ENCODE results near the gene TAF12.
"Not testable (repeated sequence)": the region's sequence is repeated elsewhere in the genome, so short reads cannot be mapped to it uniquely, and the experiment has no call there.

Gene TAF12

DNA sequence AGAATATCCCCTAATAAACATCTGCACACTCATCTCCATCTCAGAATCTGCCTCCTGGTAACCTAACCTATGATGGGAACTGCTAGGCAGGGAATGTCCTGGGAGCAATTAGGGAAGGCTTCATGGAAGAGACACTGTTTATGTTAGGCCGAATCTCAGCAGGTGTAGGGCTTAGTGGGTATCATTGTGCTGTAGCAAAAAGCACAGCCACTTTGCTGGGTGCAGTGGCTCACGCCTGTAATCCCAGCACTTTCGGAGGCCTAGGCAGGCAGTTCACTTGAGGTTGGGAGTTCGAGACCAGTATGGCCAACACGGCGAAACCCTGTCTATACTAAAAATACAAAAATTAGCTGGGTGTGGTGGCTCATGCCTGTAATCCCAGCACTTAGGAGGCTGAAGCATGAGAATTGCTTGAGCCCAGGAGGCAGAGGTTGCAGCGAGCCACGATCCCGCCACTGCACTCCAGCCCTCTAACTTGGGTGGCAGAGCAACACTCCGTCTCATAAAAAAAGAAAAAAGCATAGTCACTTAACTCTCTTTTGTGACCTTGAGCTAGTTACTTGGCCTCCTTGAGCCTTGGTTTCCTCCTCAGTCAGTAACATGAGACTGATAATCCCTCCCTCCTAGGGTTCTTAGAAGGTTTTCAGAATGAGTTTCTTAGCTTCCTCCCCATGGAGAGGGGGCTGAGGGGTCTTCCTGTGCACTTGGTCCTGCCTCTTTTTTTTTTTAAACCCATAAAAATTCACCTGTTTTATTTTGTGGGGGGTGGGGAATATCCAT is 47.3 kb downstream of the TAF12 start:
- TF ChIP-seq, protein P1, sequence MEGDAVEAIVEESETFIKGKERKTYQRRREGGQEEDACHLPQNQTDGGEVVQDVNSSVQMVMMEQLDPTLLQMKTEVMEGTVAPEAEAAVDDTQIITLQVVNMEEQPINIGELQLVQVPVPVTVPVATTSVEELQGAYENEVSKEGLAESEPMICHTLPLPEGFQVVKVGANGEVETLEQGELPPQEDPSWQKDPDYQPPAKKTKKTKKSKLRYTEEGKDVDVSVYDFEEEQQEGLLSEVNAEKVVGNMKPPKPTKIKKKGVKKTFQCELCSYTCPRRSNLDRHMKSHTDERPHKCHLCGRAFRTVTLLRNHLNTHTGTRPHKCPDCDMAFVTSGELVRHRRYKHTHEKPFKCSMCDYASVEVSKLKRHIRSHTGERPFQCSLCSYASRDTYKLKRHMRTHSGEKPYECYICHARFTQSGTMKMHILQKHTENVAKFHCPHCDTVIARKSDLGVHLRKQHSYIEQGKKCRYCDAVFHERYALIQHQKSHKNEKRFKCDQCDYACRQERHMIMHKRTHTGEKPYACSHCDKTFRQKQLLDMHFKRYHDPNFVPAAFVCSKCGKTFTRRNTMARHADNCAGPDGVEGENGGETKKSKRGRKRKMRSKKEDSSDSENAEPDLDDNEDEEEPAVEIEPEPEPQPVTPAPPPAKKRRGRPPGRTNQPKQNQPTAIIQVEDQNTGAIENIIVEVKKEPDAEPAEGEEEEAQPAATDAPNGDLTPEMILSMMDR (conservative IDR thresholded peaks at IDR 0.05; ENCODE audit: low read depth, low read length) = no peak
- no peak overlapping the region for H3K4me2 ChIP-seq
- no peaks in the 10 kb centered on the region for H3K79me2 ChIP-seq (ENCODE audit: insufficient read depth, low read depth)
- H2AFZ ChIP-seq (ENCODE audit: low read depth) = no peak overlapping the region
- H3K4me3 ChIP-seq (IDR thresholded peaks at IDR 0.05; ENCODE audit: insufficient read depth, low read depth, low read length) = no peak overlapping the region
- H4K20me1 ChIP-seq (ENCODE audit: insufficient read depth) = no peaks in the 10 kb centered on the region
- H3K27ac ChIP-seq = no peak overlapping the region
- no peak overlapping the region for H3K9ac ChIP-seq
- H3K4me1 ChIP-seq (ENCODE audit: low read depth, poor library complexity, severe bottlenecking) = peaks cover 41% of the 10 kb centered on the region
- H3K27me3 ChIP-seq (ENCODE audit: insufficient read depth, low read depth) = no peaks in the 10 kb centered on the region
- H3K36me3 ChIP-seq (ENCODE audit: insufficient read depth) = no peaks in the 10 kb centered on the region

DNA sequence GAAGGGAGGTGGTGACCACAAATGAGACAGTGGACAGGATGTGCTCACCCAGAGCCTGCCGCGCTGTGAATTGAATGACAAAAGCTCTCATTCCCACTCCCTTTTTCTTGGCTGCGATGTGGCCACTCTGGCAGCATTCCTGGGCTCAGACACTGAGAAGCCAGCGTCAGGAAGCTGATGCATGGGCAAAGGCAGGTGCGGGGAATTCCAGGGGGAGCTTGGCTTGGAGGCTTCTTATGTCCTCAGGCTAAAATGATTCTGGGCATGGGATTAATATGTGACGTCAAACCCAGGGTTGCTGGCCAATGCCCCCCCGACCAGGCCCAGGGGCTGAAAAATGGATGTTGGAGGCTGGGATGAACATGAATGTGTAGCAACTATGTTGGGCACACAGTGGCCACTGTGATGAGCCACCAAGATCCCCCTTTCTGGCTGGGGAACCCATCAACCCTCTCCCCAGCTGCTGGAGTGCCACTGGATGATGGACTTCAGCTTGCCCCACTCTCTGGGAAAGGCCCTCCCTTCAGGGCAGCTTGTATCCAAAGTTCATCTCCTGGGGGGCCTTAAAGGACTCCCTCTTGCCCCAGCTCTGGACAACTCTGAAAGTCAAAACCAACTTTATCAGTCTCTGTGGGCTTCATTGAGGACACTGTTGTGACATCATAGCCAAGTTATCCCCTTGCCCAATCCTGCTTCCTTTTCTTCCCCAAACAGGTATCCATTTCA is 48.0 kb downstream of the TAF12 start:
- not testable (repeated sequence) for H3K36me3 ChIP-seq (ENCODE audit: insufficient read depth); H3K79me2 ChIP-seq (ENCODE audit: insufficient read depth, low read depth); H3K9ac ChIP-seq; H3K27me3 ChIP-seq (ENCODE audit: insufficient read depth, low read depth); H3K4me2 ChIP-seq; H4K20me1 ChIP-seq (ENCODE audit: insufficient read depth); H3K27ac ChIP-seq; H3K4me3 ChIP-seq (IDR thresholded peaks at IDR 0.05; ENCODE audit: insufficient read depth, low read depth, low read length); H2AFZ ChIP-seq (ENCODE audit: low read depth)
- H3K4me1 ChIP-seq (ENCODE audit: low read depth, poor library complexity, severe bottlenecking) = peaks cover 34% of the 10 kb centered on the region

DNA sequence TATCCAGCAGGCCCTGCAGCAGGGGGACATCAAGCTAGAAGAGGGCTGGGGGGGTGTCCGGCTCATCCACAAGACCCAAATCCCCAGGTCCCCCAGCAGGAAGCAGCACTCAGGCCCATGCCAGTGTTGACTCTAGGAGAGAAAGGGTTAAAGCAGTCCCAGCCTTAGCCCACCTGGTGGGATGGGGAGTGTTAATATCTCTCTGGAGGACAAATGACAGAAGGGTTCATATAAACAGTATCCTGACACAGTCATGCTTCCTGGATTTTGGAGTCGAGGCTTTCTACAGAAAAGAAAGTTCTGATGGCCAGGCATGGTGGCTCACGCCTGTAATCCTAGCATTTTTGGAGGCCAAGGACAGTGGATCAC is 48.9 kb downstream of the TAF12 start:
- H3K27me3 ChIP-seq (ENCODE audit: insufficient read depth, low read depth); H3K4me3 ChIP-seq (IDR thresholded peaks at IDR 0.05; ENCODE audit: insufficient read depth, low read depth, low read length); H3K79me2 ChIP-seq (ENCODE audit: insufficient read depth, low read depth); H3K9ac ChIP-seq; H3K36me3 ChIP-seq (ENCODE audit: insufficient read depth); H2AFZ ChIP-seq (ENCODE audit: low read depth); H3K27ac ChIP-seq; H3K4me2 ChIP-seq; H4K20me1 ChIP-seq (ENCODE audit: insufficient read depth): not testable (repeated sequence)
- H3K4me1 ChIP-seq (ENCODE audit: low read depth, poor library complexity, severe bottlenecking) = peaks cover 26% of the 10 kb centered on the region

DNA sequence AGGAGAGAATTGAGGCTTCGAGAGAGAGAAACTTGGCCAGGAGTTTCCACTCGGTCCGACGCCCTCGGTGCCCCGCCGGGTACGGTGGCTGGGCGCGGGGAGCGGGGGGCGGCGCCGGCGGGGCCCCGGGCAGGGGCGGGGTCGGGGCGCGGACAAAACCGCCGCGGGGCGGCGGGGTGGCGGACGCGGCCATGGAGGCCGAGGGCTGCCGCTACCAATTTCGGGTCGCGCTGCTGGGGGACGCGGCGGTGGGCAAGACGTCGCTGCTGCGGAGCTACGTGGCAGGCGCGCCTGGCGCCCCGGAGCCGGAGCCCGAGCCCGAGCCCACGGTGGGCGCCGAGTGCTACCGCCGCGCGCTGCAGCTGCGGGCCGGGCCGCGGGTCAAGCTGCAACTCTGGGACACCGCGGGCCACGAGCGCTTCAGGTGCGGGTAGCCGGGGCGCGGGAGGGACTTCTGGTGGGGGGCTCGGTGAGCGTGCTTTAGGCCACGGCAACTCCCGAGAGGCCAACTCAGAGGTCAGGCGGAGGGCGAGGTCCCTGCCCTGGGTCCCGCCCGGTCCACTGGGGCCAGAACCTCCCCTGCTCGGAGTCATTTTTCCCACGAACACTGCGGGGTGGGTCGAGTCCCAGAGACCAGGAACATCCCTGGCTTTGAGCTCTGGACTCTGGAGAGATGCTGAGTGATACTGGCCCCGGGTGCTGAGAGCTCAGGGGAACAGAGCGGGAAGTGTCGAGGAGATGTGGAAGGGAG is 50.4 kb downstream of the TAF12 start:
- Histone ChIP-seq H3K36me3 (ENCODE audit: insufficient read depth) (no peaks in the 10 kb centered on the region), H2AFZ (ENCODE audit: low read depth) (no peak overlapping the region), H3K4me3 (IDR thresholded peaks at IDR 0.05; ENCODE audit: insufficient read depth, low read depth, low read length) (no peak overlapping the region), H4K20me1 (ENCODE audit: insufficient read depth) (no peaks in the 10 kb centered on the region), H3K9ac (no peak overlapping the region), H3K27ac (no peak overlapping the region), H3K27me3 (ENCODE audit: insufficient read depth, low read depth) (no peaks in the 10 kb centered on the region), H3K4me2 (no peak overlapping the region), H3K4me1 (ENCODE audit: low read depth, poor library complexity, severe bottlenecking) (peaks cover 12% of the 10 kb centered on the region), H3K79me2 (ENCODE audit: insufficient read depth, low read depth) (no peaks in the 10 kb centered on the region)
- TF ChIP-seq, protein P1 (conservative IDR thresholded peaks at IDR 0.05; ENCODE audit: low read depth, low read length) = no peak

DNA sequence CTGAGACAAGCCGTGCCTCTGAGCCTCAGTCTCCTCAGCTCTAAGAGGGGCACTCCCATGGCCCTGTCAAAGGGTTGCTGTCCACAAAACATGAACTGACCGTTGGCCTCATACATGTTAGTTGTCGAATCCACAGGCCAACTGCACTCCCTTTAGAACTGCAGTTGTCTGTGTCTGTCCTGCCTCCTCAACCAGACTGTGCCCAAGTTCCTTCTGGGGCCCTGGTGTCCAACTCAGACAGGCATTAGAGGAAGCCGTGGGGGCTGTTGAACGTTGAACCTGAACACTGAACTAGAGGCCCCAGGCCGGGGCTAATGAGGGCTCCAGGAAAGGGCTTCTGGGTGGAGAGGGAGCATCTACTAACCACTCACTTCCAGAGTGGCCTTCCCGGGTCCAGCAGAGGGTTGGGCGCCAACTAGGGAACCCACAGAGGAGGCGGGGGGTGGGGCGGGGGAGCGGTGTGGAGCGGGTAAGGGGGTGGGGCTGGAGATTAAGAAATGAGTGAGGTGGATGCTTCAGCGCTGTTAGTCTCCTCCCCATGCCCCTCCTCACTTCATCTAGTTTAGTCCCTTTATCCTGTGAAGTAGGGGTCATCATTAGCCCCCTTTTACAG is 51.1 kb downstream of the TAF12 start, which contains the start of gene RAB42:
Gene RAB42, plus strand, starts transcription at position 558 of the 613 bp plus-strand sequence. CDS start 247 bp downstream, outside the sequence.
- H3K4me3 ChIP-seq (IDR thresholded peaks at IDR 0.05; ENCODE audit: insufficient read depth, low read depth, low read length) = no peak within 1 kb of the TSS
- no peaks in the 10 kb centered on the region for H4K20me1 ChIP-seq (ENCODE audit: insufficient read depth)
- H2AFZ ChIP-seq (ENCODE audit: low read depth) = no peak within 1 kb of the TSS
- no peaks in the 10 kb centered on the region for H3K36me3 ChIP-seq (ENCODE audit: insufficient read depth)
- no peaks in the 10 kb centered on the region for H3K79me2 ChIP-seq (ENCODE audit: insufficient read depth, low read depth)
- H3K9ac ChIP-seq = no peak within 1 kb of the TSS
- no peak within 1 kb of the TSS for H3K27ac ChIP-seq
- H3K4me2 ChIP-seq = no peak within 1 kb of the TSS
- peaks cover 7% of the 10 kb centered on the region for H3K4me1 ChIP-seq (ENCODE audit: low read depth, poor library complexity, severe bottlenecking)
- TF ChIP-seq, protein P1 (conservative IDR thresholded peaks at IDR 0.05; ENCODE audit: low read depth, low read length) = no peak
- H3K27me3 ChIP-seq (ENCODE audit: insufficient read depth, low read depth) = no peaks in the 10 kb centered on the region

DNA sequence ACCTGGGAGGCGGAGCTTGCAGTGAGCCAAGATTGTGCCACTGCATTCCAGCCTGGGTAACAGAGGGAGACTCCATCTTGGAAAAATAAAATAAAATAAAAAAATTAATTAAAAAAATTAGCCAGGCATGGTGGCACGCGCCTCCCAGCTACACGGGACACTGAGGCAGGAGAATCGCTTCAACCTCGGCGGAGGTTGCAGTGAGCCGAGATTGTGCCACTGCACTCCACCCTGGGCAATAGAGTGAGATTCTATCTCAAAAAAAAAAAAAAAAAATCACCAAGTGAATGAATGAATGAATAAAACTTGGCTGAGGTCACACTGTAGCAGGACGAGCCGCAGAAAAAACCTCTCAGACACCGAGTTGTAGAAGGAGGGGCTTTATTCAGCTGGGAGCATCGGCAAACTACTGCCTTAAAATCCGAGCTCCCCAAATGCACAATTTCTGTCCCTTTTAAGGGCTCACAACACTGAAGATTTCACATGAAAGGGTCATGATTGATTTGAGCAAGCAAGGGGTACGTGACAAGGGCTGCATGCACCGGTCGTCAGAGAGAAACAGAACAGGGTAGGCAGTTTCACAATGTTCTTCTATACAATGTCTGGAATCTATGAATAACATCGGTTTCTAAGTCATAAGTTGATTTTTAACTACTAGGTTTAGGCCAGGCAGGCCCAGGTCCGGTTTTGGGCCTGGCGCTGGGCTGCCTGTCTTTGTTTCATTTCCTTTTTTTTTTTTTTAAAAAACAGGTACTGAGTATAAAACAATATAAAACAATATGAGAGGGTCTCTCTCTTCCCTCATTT is 56.1 kb downstream of the TAF12 start:
- not testable (repeated sequence) for H3K36me3 ChIP-seq (ENCODE audit: insufficient read depth); H3K27me3 ChIP-seq (ENCODE audit: insufficient read depth, low read depth); H3K79me2 ChIP-seq (ENCODE audit: insufficient read depth, low read depth); H4K20me1 ChIP-seq (ENCODE audit: insufficient read depth); H2AFZ ChIP-seq (ENCODE audit: low read depth); H3K4me3 ChIP-seq (IDR thresholded peaks at IDR 0.05; ENCODE audit: insufficient read depth, low read depth, low read length); H3K4me2 ChIP-seq; H3K9ac ChIP-seq; H3K27ac ChIP-seq; H3K4me1 ChIP-seq (ENCODE audit: low read depth, poor library complexity, severe bottlenecking)
